Epidermal melanocyte (primary cell): Measurements from ENCODE around the gene ATAD1.
"Not testable (repeated sequence)": the region's sequence is repeated elsewhere in the genome, so short reads cannot be mapped to it uniquely, and the experiment has no call there.

Source experiments
- DNase-seq: peaks from one replicate; pipeline ENCODE4 v3.0.0; 2011; ENCODE audit warnings: low spot score; ENCODE audit not compliant: insufficient read length

ATAD1 gene

GRCh38 chr10:87817609-87818504, at the start of gene ATAD1:
ATAD1 (minus strand) TSS chr10:87818226; CDS start chr10:87814599, 3,627 bp downstream.
- peak; percentile 47 for DNase-seq

GRCh38 chr10:87867453-87867852, 49.4 kb upstream of the ATAD1 start:
- no peak for DNase-seq

GRCh38 chr10:87866412-87866974, 48.5 kb upstream of the ATAD1 start:
- DNase-seq: no peak

DNA sequence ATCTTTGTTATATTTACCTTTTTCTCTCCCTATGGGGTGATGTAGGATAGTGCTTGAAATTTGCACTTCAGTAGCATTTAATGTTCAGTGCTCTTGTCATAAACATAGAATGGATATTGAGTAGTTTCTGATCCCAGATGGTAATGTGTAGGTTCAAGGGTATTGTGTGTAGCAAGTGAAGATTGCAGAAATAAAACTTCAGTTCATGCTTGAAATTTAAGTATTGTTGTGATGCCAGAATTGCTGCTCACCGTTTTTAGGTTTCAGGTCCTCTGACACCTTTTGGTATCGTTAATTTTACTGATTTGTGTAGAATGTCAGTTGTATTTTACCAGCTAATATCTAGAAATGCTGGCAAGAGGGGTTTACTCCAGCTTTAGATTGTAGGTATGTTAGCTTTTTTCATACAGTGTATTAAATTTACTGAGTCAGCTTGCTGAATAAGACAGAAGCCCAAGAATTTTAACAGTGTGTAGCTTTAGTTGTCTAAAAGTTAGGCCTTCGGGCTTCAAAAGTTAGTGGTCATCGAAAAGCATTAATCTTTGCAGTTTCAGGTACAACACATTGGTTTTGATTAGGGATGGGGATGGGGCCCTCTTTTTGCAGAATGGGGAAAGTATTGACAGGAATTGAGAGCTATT, 47.3 kb upstream of the ATAD1 start:
- no peak for DNase-seq

DNA sequence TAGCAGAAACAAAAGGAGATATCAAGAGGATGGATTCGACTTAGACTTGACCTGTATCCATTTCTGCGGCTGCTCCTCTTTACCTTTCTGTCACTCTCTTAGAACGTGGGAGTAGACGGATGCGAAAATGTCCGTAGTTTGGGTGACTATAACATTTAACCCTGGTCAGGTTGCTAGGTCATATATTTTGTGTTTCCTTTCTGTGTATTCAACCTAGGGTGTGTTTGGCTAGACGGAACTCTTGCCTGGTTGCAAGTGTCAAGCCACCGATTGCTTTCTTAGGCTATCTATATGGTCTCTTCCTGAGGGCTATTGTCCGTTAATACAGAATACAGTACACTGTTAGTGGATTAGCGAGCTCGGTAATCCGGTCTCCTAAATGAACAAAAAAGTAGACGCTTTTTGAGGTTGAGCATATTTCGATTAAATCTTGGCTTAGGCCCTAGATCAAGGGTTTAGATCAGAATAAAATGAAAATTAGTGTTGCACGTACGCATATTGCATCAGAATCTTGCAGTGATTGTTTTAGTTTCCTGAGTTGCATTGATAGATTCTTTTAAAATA, 46.6 kb upstream of the ATAD1 start:
- no peak for DNase-seq

DNA sequence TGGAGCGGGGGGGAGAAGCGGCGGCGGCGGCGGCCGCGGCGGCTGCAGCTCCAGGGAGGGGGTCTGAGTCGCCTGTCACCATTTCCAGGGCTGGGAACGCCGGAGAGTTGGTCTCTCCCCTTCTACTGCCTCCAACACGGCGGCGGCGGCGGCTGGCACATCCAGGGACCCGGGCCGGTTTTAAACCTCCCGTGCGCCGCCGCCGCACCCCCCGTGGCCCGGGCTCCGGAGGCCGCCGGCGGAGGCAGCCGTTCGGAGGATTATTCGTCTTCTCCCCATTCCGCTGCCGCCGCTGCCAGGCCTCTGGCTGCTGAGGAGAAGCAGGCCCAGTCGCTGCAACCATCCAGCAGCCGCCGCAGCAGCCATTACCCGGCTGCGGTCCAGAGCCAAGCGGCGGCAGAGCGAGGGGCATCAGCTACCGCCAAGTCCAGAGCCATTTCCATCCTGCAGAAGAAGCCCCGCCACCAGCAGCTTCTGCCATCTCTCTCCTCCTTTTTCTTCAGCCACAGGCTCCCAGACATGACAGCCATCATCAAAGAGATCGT, 46.0 kb upstream of the ATAD1 start:
- not testable (repeated sequence) for DNase-seq

DNA sequence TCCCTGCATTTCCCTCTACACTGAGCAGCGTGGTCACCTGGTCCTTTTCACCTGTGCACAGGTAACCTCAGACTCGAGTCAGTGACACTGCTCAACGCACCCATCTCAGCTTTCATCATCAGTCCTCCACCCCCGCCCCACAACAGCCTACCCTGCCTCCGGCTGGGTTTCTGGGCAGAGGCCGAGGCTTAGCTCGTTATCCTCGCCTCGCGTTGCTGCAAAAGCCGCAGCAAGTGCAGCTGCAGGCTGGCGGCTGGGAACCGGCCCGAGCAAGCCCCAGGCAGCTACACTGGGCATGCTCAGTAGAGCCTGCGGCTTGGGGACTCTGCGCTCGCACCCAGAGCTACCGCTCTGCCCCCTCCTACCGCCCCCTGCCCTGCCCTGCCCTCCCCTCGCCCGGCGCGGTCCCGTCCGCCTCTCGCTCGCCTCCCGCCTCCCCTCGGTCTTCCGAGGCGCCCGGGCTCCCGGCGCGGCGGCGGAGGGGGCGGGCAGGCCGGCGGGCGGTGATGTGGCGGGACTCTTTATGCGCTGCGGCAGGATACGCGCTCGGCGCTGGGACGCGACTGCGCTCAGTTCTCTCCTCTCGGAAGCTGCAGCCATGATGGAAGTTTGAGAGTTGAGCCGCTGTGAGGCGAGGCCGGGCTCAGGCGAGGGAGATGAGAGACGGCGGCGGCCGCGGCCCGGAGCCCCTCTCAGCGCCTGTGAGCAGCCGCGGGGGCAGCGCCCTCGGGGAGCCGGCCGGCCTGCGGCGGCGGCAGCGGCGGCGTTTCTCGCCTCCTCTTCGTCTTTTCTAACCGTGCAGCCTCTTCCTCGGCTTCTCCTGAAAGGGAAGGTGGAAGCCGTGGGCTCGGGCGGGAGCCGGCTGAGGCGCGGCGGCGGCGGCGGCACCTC, 45.3 kb upstream of the ATAD1 start, which contains the start of the genes KLLN and PTEN:
Gene KLLN (minus strand): TSS at position 481 of the 891 bp plus-strand sequence. CDS start 1,046 bp downstream, outside the sequence.
Gene PTEN (plus strand): TSS at position 573 of the 891 bp plus-strand sequence. CDS start 845 bp downstream, outside the sequence.
- peak; percentile 70 for DNase-seq

DNA sequence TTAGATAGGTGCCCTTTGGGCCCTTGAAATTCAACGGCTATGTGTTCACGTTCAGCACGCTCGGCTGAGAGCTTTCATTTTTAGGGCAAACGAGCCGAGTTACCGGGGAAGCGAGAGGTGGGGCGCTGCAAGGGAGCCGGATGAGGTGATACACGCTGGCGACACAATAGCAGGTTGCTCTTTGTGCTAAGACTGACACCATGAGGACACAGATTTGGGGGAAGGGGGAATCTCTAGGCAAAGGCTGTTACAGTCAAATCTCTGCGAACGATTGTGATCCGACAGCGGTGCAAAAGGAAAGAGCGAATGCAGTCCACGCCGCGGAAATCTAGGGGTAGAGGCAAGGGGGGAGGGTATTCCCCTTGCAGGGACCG, 44.6 kb upstream of the ATAD1 start:
- DNase-seq: no peak

DNA sequence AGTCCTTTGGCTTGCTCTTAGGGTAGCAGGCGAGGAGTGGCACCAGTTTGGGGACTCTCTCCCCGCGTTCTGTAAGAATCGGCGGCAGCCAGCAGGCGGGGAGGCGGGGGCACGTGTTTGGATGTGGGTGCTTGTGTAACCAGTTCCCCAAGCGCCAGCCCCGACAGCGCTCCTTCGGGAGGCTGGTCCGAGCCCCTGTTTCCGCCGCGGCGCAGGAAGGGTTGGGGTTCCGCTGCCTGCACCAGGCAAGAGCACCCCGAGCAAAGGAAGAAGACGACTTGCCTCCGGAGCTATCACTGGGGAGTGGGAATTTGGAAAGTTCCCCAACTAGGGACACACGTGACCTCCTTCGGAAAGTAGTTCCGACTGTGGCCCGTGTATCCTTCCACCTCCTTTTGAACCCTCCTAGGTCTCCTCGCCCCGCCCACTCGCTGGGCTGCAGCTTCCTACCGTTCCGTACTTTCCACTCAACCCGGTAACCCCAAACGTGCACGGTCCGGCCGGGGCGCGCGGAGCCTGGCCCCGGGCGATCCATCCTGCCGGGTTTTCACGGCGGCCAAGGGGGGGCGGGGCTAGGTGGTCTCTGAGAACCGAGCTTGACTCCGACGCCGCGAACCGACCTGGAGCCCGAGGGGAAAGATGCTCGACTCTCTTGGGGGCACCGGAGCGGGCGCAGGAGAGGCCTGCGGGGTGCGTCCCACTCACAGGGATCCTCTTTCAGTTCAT, 44.1 kb upstream of the ATAD1 start:
- DNase-seq: peak; percentile 79

DNA sequence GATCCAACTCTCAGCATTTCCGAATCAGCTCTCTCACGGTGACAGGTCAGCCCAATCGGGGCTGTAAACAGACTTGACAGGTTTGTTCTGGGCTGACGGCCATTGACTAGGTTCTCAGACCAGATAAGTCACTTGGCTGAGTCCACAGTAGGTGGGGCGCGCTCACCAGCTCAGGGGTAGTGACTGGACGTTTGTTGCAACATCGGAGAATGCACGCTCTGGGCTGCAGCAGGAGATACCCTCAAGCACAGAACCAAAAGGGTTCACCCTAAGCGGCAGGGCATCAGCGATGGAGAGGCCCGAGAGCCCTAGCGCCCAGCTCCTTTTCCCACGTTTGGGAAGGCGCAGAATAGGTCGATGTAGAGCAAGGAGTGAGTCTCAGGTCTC, 43.5 kb upstream of the ATAD1 start:
- no peak for DNase-seq

- no peak for DNase-seq
These were observed 42.9 kb upstream of the ATAD1 start for GRCh38 chr10:87860816-87861403.

GRCh38 chr10:87860156-87860795, 42.2 kb upstream of the ATAD1 start:
- no peak for DNase-seq

DNA sequence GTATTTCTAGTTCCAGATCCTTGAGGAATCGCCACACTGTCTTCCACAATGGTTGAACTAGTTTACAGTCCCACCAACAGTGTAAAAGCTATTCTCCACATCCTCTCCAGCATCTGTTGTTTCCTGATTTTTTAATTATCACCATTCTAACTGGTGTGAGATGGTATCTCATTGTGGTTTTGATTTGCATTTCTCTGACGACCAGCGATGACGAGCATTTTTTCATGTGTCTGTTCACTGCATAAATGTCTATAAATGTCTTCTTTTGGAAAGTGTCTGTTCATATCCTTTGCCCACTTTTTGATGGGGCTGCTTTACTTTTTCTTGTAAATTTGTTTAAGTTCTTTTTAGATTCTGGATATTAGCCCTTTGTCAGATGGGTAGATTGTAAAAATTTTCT, 37.6 kb upstream of the ATAD1 start:
- not testable (repeated sequence) for DNase-seq

- DNase-seq: not testable (repeated sequence)
These were observed 37.2 kb upstream of the ATAD1 start for GRCh38 chr10:87855247-87855646.

DNA sequence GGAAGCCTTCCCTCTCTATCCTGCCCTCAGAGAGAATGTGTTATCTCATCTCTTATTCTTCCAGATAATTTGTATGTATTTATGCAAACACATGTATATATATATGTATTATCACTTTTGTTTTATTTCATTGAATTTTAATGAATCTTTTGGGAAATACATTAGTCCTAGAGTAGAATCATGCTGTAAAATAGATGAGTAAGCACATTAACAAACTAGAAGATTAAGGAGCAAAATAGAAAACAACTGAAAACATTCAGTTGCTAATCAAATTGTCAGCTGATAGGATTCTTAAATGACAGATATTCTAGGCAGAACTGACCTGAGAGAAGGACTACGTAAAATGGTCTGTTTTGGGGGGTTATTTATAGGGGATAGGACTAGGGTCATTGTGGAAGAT, 34.1 kb upstream of the ATAD1 start:
- DNase-seq: no peak

DNA sequence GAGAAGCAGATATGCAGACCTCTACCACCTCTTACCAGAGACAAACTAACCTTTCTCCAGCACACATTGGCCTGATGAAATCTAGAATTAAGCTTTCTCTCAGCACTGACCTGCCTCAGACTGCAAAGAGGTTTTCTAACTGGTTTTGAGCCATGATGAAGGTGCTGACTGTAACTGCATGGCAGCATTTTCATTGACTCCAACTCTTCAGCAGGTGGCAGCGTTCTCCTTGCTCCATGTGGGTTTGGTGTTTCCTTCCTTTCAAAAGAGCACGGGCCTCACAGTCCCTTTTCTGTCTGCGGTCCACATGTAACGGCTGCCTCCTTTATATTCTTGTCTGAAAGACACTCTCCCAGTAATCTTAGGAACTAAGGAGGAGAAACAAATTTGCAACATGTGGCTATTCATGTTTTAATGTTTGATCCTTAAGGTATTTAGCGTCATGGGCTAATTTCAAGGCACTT, 32.7 kb upstream of the ATAD1 start:
- no peak for DNase-seq

DNA sequence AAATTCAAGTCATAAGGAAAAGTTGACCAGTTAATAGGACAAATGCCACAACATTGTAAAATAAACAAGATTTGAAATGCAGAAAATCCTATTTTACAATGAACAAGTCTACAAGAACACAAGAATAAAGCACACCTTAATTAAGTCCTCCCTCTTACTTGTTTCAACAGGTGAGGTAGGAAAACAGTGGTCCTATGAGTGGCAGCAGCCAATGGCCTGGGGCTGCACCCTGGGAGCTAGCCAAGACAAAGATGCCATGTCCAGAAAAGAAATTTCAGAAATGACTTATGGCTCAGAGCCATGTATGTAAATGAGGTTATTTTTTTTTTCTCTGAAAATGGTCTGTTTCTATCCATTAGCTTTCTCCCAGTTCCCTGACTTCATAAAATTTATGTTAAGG, 31.0 kb upstream of the ATAD1 start:
- DNase-seq: no peak

GRCh38 chr10:87847550-87847949, 29.5 kb upstream of the ATAD1 start:
- no peak for DNase-seq

- not testable (repeated sequence) for DNase-seq
These were observed 28.7 kb upstream of the ATAD1 start for GRCh38 chr10:87846711-87847110.
